ENCODE measurements around the gene BCL2L13. TPM values are rescaled to one million over a fixed set of nuclear protein-coding genes. Genes with fewer than 3 reads are reported as not detected.

Gene BCL2L13
- total RNA-seq, 1 donor from 2014 or later: 48.4 TPM

DNA sequence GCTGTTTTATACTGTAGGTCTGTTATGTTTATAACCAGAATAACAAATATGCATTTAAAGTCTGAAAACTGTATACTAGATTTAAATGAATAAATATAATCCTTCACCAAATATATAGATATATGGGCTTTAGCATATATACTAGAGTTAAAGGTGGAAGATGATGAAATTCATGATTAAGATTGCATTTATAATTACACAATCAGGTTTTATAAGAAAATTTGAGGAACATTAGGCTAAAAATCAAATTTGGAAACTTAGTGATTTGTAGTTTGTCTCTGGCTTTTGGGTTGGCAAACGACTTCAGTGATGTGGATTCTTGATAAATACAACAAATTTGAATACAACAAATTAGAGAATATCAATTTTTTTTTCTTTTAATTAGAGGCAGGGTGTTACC lies 10.0 kb downstream of the BCL2L13 start:
- TF ChIP-seq, protein P1, sequence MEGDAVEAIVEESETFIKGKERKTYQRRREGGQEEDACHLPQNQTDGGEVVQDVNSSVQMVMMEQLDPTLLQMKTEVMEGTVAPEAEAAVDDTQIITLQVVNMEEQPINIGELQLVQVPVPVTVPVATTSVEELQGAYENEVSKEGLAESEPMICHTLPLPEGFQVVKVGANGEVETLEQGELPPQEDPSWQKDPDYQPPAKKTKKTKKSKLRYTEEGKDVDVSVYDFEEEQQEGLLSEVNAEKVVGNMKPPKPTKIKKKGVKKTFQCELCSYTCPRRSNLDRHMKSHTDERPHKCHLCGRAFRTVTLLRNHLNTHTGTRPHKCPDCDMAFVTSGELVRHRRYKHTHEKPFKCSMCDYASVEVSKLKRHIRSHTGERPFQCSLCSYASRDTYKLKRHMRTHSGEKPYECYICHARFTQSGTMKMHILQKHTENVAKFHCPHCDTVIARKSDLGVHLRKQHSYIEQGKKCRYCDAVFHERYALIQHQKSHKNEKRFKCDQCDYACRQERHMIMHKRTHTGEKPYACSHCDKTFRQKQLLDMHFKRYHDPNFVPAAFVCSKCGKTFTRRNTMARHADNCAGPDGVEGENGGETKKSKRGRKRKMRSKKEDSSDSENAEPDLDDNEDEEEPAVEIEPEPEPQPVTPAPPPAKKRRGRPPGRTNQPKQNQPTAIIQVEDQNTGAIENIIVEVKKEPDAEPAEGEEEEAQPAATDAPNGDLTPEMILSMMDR (IDR thresholded peaks at IDR 0.05; ENCODE audit: insufficient read depth, low read length, severe bottlenecking): no peak
- Histone ChIP-seq H3K36me3 (ENCODE audit: control insufficient read depth, insufficient read depth, low read length) (no peaks in the 10 kb centered on the region), H3K27me3 (ENCODE audit: control insufficient read depth, insufficient read depth, low read length) (no peaks in the 10 kb centered on the region), H3K4me3 (ENCODE audit: low read depth, low read length) (no peak overlapping the region)
- DNase-seq (ENCODE audit: low read depth): no peak
- no peak for FAIRE-seq

DNA sequence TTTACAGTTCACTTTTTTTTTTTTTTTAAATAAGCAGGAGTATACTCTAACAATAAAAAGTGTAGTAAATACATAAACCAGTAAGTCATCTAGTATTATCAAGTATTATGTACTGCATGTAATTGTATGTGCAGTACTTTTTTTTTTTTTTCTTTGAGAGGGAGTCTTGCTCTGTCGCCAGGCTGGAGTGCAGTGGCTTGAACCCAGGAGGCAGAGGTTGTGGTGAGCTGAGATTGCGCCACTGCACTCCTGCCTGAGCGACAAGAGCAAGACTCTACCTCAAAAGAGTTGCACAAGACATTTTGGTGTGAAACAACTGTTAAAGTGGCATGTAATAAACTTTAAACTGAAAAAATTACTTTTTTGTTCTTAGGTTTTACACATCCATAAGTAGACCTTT lies 16.7 kb downstream of the BCL2L13 start:
- peaks cover 4% of the 10 kb centered on the region for H3K36me3 ChIP-seq (ENCODE audit: control insufficient read depth, insufficient read depth, low read length)
- DNase-seq (ENCODE audit: low read depth): no peak
- no peak overlapping the region for H3K4me3 ChIP-seq (ENCODE audit: low read depth, low read length)
- TF ChIP-seq, protein P1 (IDR thresholded peaks at IDR 0.05; ENCODE audit: insufficient read depth, low read length, severe bottlenecking): no peak
- no peaks in the 10 kb centered on the region for H3K27me3 ChIP-seq (ENCODE audit: control insufficient read depth, insufficient read depth, low read length)
- FAIRE-seq: no peak

DNA sequence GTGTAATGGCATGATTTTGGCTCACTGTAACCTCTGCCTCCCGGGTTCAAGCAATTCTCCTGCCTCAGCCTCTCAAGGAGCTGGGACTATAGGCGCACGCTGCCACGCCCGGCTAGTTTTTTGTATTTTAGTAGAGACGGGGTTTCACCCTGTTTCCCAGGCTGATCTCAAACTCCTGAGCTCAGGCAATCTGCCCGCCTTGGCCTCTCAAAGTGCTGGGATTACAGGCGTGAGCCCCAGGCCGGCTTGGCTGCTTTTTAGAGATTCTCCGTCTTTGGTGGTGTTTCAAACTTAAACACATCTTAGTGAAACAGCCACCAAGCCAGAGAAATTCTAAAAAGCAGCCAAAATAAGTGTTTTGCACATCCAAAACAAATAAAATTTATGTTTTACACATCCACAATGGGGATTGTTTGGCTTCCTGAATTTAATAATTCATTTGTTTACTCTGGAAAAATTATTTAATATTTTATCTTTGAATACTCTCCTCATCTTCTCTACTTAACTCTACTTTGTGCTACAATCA lies 18.4 kb downstream of the BCL2L13 start:
- Histone ChIP-seq H3K4me3 (ENCODE audit: low read depth, low read length) (no peak overlapping the region), H3K36me3 (ENCODE audit: control insufficient read depth, insufficient read depth, low read length) (peaks cover 5% of the 10 kb centered on the region), H3K27me3 (ENCODE audit: control insufficient read depth, insufficient read depth, low read length) (no peaks in the 10 kb centered on the region)
- TF ChIP-seq, protein P1 (IDR thresholded peaks at IDR 0.05; ENCODE audit: insufficient read depth, low read length, severe bottlenecking): no peak
- FAIRE-seq (no peak), DNase-seq (ENCODE audit: low read depth) (no peak)

DNA sequence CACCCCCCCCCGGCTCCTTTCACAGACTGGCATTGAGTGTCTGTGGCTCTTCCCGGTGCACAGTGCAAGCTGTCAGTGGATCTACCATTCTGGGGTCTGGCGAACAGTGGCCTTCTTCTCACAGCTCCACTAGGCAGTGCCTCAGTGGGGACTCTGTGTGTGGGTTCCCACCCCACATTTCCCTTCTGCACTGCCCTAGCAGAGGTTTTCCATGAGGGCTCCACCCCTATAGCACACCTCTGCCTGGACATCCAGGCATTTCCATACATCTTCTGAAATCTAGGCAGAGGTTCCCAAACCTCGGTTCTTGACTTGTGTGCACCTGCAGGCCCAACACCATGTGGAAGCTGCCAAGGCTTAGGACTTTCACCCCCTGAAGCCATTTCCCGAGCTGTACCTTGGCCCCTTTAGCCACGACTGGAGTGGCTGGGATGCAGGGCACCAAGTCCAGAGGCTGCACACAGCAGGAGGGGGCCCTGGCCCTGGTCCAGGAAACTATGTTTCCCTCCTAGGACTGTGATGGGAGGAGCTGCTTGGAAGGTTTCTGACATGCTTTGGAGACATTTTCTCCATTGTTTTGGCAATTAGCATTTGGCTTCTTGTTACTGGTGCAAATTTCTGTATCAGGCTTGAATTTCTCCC lies 26.0 kb downstream of the BCL2L13 start:
- H3K36me3 ChIP-seq (ENCODE audit: control insufficient read depth, insufficient read depth, low read length): peaks cover 10% of the 10 kb centered on the region
- TF ChIP-seq, protein P1 (IDR thresholded peaks at IDR 0.05; ENCODE audit: insufficient read depth, low read length, severe bottlenecking): no peak
- no peaks in the 10 kb centered on the region for H3K27me3 ChIP-seq (ENCODE audit: control insufficient read depth, insufficient read depth, low read length)
- DNase-seq (ENCODE audit: low read depth) (no peak), FAIRE-seq (no peak)
- H3K4me3 ChIP-seq (ENCODE audit: low read depth, low read length): no peak overlapping the region

DNA sequence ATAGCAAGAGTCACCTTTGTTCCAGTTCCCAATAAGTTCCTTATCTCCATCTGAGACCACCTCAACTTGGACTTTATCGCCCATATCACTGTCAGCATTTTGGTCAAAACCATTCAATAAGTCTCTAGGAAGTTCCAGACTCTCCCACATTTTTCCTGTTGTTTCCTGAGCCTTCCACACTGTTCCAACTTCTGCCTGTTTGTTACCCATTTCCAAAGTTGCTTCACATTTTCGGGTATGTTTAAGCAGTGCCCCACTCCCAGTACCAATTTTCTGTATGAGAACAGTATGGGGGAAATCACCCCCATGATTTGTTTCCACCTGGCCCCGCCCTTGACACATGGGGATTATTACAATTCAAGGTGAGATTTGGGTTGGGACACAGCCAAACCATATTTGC lies 26.7 kb downstream of the BCL2L13 start:
- DNase-seq (ENCODE audit: low read depth): no peak
- no peak overlapping the region for H3K4me3 ChIP-seq (ENCODE audit: low read depth, low read length)

More for the DNA sequence above, 26.7 kb downstream of the BCL2L13 start:
- peaks cover 7% of the 10 kb centered on the region for H3K36me3 ChIP-seq (ENCODE audit: control insufficient read depth, insufficient read depth, low read length)
- H3K27me3 ChIP-seq (ENCODE audit: control insufficient read depth, insufficient read depth, low read length): no peaks in the 10 kb centered on the region
- no peak for FAIRE-seq
- TF ChIP-seq, protein P1 (IDR thresholded peaks at IDR 0.05; ENCODE audit: insufficient read depth, low read length, severe bottlenecking): no peak
